HCT116 (cell line): Measurements from ENCODE around the gene ANKRD63. TPM values are rescaled to one million over a fixed set of nuclear protein-coding genes. Genes with fewer than 3 reads are reported as not detected.

Experiments
- ATAC-seq: fragments of 200-7000 bp; cut with Tn5 transposase; 2 replicates; pipeline ENCODE4 v1.9.1; 2020; ENCODE audit warnings: mild to moderate bottlenecking, moderate library complexity
- BruUV-seq: library from RNA; stranded (reverse); fragments of 400-500 nt; replicated peaks from 2 replicates; lab custom pipeline; 2021; lab: Mats Ljungman, UMichigan
- CTCF ChIA-PET: fragments of 300-600 bp; sonication (Branson Sonifier 250); formaldehyde crosslinking; loops from one replicate; lab custom pipeline; 2021; ENCODE audit warnings: antibody characterized with exemption; lab: Charles Lee
- POLR2A ChIA-PET: fragments of 300-600, 350-600 bp; sonication (Branson Sonifier 250); formaldehyde crosslinking; loops from one replicate; lab custom pipeline; 2021; ENCODE audit warnings: antibody characterized with exemption; lab: Charles Lee
- RAD21 ChIA-PET, 2 experiments: fragments of 300-600 bp; sonication (Branson Sonifier 250); formaldehyde crosslinking; loops; one replicate each; lab custom pipeline; 2023; ENCODE audit warnings: low total read pairs in 2 of 2; ENCODE audit not compliant: uncharacterized antibody in 2 of 2, unreplicated experiment in 2 of 2, low non-redundant PET in 1 of 2; lab: Charles Lee
- DNase-seq: peaks from one replicate; pipeline ENCODE4 v3.0.0-alpha.2; 2010; ENCODE audit warnings: low read depth, low spot score
- H2AFZ ChIP-seq: fragments of 200-600 bp; shearing (Covaris generic), sonication (generic); 2 replicates; pipeline ENCODE4 v1.6.1; 2017; ENCODE audit warnings: low read depth, mixed run types, mixed read lengths, antibody characterized with exemption, low read length; ENCODE audit not compliant: poor library complexity, severe bottlenecking
- H3K27ac ChIP-seq: 2 replicates; pipeline ENCODE4 v1.5.1; 2012; ENCODE audit warnings: low read depth, low read length
- H3K27me3 ChIP-seq: fragments of 200-600 bp; sonication (generic); 2 replicates; pipeline ENCODE4 v1.6.1; 2016; ENCODE audit warnings: mixed run types, low read length, mixed read lengths; ENCODE audit not compliant: insufficient read depth
- H3K36me3 ChIP-seq, 2 experiments: fragments of 200-500 bp in 1 of 2; fragments of 200-600 bp in 1 of 2; sonication (Bioruptor generic) in 1 of 2; sonication (generic) in 1 of 2; 2 replicates each; pipeline versions ENCODE4 v1.5.1 to v1.6.1; 2014 to 2016; ENCODE audit warnings: low read length in 2 of 2, inconsistent platforms in 1 of 2, mixed read lengths in 1 of 2, mixed run types in 1 of 2; ENCODE audit not compliant: insufficient read depth in 2 of 2, control insufficient read depth in 1 of 2
- H3K4me1 ChIP-seq, 2 experiments: fragments of 200-600 bp in 1 of 2; sonication (generic) in 1 of 2; 2 replicates each; pipeline versions ENCODE4 v1.5.1 to v1.6.1; 2012 to 2017; ENCODE audit warnings: low read length in 2 of 2, inconsistent platforms in 1 of 2, mild to moderate bottlenecking in 1 of 2, mixed read lengths in 1 of 2, mixed run types in 1 of 2, moderate library complexity in 1 of 2; ENCODE audit not compliant: insufficient read depth in 2 of 2, control insufficient read depth in 1 of 2
- H3K4me2 ChIP-seq: fragments of 200-600 bp; sonication (generic); 2 replicates; pipeline ENCODE4 v1.6.1; 2017; ENCODE audit warnings: mixed run types, low read length, mixed read lengths
- H3K4me3 ChIP-seq, 2 experiments: fragments of 200-600 bp in 1 of 2; sonication (generic) in 1 of 2; replicated peaks in 1 of 2; 2 replicates each; pipeline ENCODE4 v1.5.1; 2011 to 2016; ENCODE audit warnings: low read length in 2 of 2, control low read depth in 1 of 2, low read depth in 1 of 2, mild to moderate bottlenecking in 1 of 2, mixed read lengths in 1 of 2, mixed run types in 1 of 2
- H3K79me2 ChIP-seq: fragments of 200-600 bp; sonication (generic); 2 replicates; pipeline ENCODE4 v1.6.1; 2017; ENCODE audit warnings: mild to moderate bottlenecking, mixed run types, low read length, moderate library complexity, mixed read lengths; ENCODE audit not compliant: insufficient read depth
- H3K9ac ChIP-seq: fragments of 200-600 bp; sonication (generic); 2 replicates; pipeline ENCODE4 v1.6.1; 2016; ENCODE audit warnings: low read length, mixed read lengths
- H3K9me2 ChIP-seq: fragments of 200-600 bp; sonication (generic), shearing (Covaris generic); 2 replicates; pipeline ENCODE4 v1.6.1; 2017; ENCODE audit warnings: mixed run types, mild to moderate bottlenecking, moderate library complexity; ENCODE audit not compliant: insufficient read depth
- H3K9me3 ChIP-seq, 2 experiments: fragments of 200-500 bp in 1 of 2; fragments of 200-600 bp in 1 of 2; sonication (Bioruptor generic) in 1 of 2; sonication (generic) in 1 of 2; 2 replicates each; pipeline ENCODE4 v1.6.1; 2014 to 2017; ENCODE audit warnings: low read length in 2 of 2, mixed read lengths in 2 of 2, inconsistent platforms in 1 of 2, low read depth in 1 of 2, mild to moderate bottlenecking in 1 of 2, mixed run types in 1 of 2, moderate library complexity in 1 of 2; ENCODE audit not compliant: control insufficient read depth in 1 of 2, insufficient read depth in 1 of 2
- H4K20me1 ChIP-seq: fragments of 200-600 bp; sonication (generic), shearing (Covaris generic); 2 replicates; pipeline ENCODE4 v1.6.1; 2017; ENCODE audit warnings: mixed run types, mild to moderate bottlenecking, moderate library complexity; ENCODE audit not compliant: insufficient read depth
- CEBPB ChIP-seq: IDR thresholded peaks from 2 replicates; pipeline ENCODE4 v1.6.1; 2012; ENCODE audit warnings: low read depth
- EGR1 ChIP-seq: IDR thresholded peaks from 2 replicates; pipeline ENCODE4 v1.6.1; 2012; ENCODE audit warnings: low read depth
- ELF1 ChIP-seq: IDR thresholded peaks from 2 replicates; pipeline ENCODE4 v1.6.1; 2012; ENCODE audit warnings: low read depth, borderline replicate concordance
- EZH2phosphoT487 ChIP-seq: fragments of 200-600 bp; IDR thresholded peaks from 2 replicates; pipeline ENCODE4 v1.6.1; 2018; ENCODE audit warnings: antibody characterized with exemption, borderline replicate concordance
- JUND ChIP-seq: IDR thresholded peaks from 2 replicates; pipeline ENCODE4 v1.6.1; 2012
- TCF7L2 ChIP-seq: IDR thresholded peaks from 2 replicates; pipeline ENCODE4 v1.7.0; 2011; ENCODE audit warnings: borderline replicate concordance, inconsistent platforms; ENCODE audit not compliant: insufficient read depth, insufficient read length; ENCODE audit errors: extremely low read depth
- ZFX ChIP-seq: fragments of 450-650 bp; IDR thresholded peaks from 2 replicates; pipeline ENCODE4 v1.6.1; 2017
- ZNF274 ChIP-seq: fragments of 200-500 bp; sonication (Bioruptor generic); IDR thresholded peaks from 2 replicates; pipeline ENCODE4 v1.6.1; 2014; ENCODE audit warnings: mild to moderate bottlenecking, low read depth, low read length, inconsistent platforms
- intact Hi-C: fragments of 100-400 bp; cut with micrococcal nuclease; formaldehyde crosslinking; loops from 2 replicates; pipeline ENCODE4 v1.10.0; 2022
- total RNA-seq: library from RNA; stranded (reverse); gene quantifications from one replicate; pipeline ENCODE4 v1.2.1, GENCODE V29; 2021; ENCODE audit not compliant: unreplicated experiment
- TF ChIP-seq, protein P1 (sequence below), 3 experiments: fragments of 200-600 bp in 1 of 3; sonication (generic) in 1 of 3; IDR thresholded peaks in 2 of 3; conservative IDR thresholded peaks in 1 of 3; 2 replicates each; pipeline ENCODE4 v1.5.1; 2012 to 2017; ENCODE audit warnings: low read depth in 2 of 3, low read length in 2 of 3, antibody characterized with exemption in 1 of 3, borderline replicate concordance in 1 of 3, control low read depth in 1 of 3, mild to moderate bottlenecking in 1 of 3, mixed read lengths in 1 of 3, mixed run types in 1 of 3, moderate library complexity in 1 of 3; ENCODE audit not compliant: insufficient read depth in 1 of 3
- TF ChIP-seq, protein P2 (sequence below): IDR thresholded peaks from 2 replicates; pipeline ENCODE4 v1.6.1; 2012

The ANKRD63 gene
- total RNA-seq, 1 experiment from 2014 or later, result 0.89 TPM

DNA sequence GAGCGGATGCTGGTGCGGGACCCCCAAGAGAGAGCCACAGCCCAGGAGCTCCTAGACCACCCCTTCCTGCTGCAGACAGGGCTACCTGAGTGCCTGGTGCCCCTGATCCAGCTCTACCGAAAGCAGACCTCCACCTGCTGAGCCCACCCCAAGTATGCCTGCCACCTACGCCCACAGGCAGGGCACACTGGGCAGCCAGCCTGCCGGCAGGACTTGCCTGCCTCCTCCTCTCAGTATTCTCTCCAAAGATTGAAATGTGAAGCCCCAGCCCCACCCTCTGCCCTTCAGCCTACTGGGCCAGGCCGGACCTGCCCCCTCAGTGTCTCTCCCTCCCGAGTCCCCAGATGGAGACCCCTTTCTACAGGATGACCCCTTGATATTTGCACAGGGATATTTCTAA, 6.9 kb downstream of the ANKRD63 start:
- H3K9me3 ChIP-seq, result no peaks in the 10 kb centered on the region
- ChIA-PET RAD21 (no interaction called here), POLR2A (no interaction called here), CTCF (interaction anchor here (5.6 to 6.6 kb wide), 2 partner anchors 58 to 63 kb away, joined by 44 to 194 read pairs; partner anchors contain the start of gene CCDC9B)
- no peaks in the 10 kb centered on the region for H4K20me1 ChIP-seq
- no peaks in the 10 kb centered on the region for H3K27me3 ChIP-seq
- no peak overlapping the region for H2AFZ ChIP-seq
- H3K9me2 ChIP-seq, result no peaks in the 10 kb centered on the region
- no peak overlapping the region for H3K9ac ChIP-seq
- intact Hi-C loops, result loop anchor here (10.0 kb wide), 1 partner anchor 491 kb away; the partner anchor contains the start of gene FSIP1
- ATAC-seq (no peak), DNase-seq (no peak)
- no peak for TF ChIP-seq ELF1
- TF ChIP-seq ZNF274, result no peak
- no peak for TF ChIP-seq TCF7L2
- no peak for TF ChIP-seq JUND
- TF ChIP-seq EZH2phosphoT487, result no peak
- TF ChIP-seq EGR1, result no peak
- TF ChIP-seq CEBPB, result no peak
- TF ChIP-seq, protein P1, sequence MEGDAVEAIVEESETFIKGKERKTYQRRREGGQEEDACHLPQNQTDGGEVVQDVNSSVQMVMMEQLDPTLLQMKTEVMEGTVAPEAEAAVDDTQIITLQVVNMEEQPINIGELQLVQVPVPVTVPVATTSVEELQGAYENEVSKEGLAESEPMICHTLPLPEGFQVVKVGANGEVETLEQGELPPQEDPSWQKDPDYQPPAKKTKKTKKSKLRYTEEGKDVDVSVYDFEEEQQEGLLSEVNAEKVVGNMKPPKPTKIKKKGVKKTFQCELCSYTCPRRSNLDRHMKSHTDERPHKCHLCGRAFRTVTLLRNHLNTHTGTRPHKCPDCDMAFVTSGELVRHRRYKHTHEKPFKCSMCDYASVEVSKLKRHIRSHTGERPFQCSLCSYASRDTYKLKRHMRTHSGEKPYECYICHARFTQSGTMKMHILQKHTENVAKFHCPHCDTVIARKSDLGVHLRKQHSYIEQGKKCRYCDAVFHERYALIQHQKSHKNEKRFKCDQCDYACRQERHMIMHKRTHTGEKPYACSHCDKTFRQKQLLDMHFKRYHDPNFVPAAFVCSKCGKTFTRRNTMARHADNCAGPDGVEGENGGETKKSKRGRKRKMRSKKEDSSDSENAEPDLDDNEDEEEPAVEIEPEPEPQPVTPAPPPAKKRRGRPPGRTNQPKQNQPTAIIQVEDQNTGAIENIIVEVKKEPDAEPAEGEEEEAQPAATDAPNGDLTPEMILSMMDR (IDR thresholded peaks at IDR 0.05 in 2 of 3, conservative IDR thresholded peaks at IDR 0.05 in 1 of 3; ENCODE audit: borderline replicate concordance in 1 of 3, insufficient read depth in 1 of 3, low read depth in 2 of 3, low read length in 2 of 3), result no peak
- TF ChIP-seq, protein P2, sequence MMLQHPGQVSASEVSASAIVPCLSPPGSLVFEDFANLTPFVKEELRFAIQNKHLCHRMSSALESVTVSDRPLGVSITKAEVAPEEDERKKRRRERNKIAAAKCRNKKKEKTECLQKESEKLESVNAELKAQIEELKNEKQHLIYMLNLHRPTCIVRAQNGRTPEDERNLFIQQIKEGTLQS, result no peak
- TF ChIP-seq ZFX, result no peak
- no TSS peak for BruUV-seq
- no peaks in the 10 kb centered on the region for H3K79me2 ChIP-seq
- H3K36me3 ChIP-seq, result no peaks in the 10 kb centered on the region; a peak in 1 of 4 replicates
- no peak overlapping the region for H3K27ac ChIP-seq
- peaks cover 0 to 3% of the 10 kb centered on the region in 2 experiments; a peak in 1 of 4 replicates for H3K4me1 ChIP-seq
- H3K4me2 ChIP-seq, result no peak overlapping the region
- H3K4me3 ChIP-seq, result no peak overlapping the region
